SJSA1 (cell line): Measurements from ENCODE around the gene ARMC7. TPM values are rescaled to one million over a fixed set of nuclear protein-coding genes. Genes with fewer than 3 reads are reported as not detected.
"Not testable (repeated sequence)": the region's sequence is repeated elsewhere in the genome, so short reads cannot be mapped to it uniquely, and the experiment has no call there.

ENCODE experiments used
- DNase-seq, 2 experiments: peaks; one replicate each; pipeline ENCODE4 v3.0.0-alpha.2; 2015 to 2020; ENCODE audit warnings: low spot score in 2 of 2, low read depth in 1 of 2
- H3K27ac ChIP-seq: fragments of 250-450 bp; sonication (Bioruptor Pico); 2 replicates; pipeline ENCODE4 v1.5.1; 2020; ENCODE audit warnings: mild to moderate bottlenecking, moderate library complexity
- H3K27me3 ChIP-seq: fragments of 250-450 bp; sonication (Bioruptor Pico); replicated peaks from 2 replicates; pipeline ENCODE4 v1.5.1; 2020; ENCODE audit warnings: mild to moderate bottlenecking, moderate library complexity
- H3K36me3 ChIP-seq: fragments of 250-450 bp; sonication (Bioruptor Pico); 2 replicates; pipeline ENCODE4 v1.5.1; 2020; ENCODE audit warnings: mild to moderate bottlenecking
- H3K4me1 ChIP-seq: fragments of 250-450 bp; sonication (Bioruptor Pico); replicated peaks from 2 replicates; pipeline ENCODE4 v1.6.1; 2021; ENCODE audit warnings: mild to moderate bottlenecking
- H3K4me3 ChIP-seq: fragments of 250-450 bp; sonication (Bioruptor Pico); 2 replicates; pipeline ENCODE4 v1.5.1; 2020; ENCODE audit warnings: mild to moderate bottlenecking
- H3K9me3 ChIP-seq: fragments of 250-450 bp; sonication (Bioruptor Pico); replicated peaks from 2 replicates; pipeline ENCODE4 v1.5.1; 2020; ENCODE audit warnings: mild to moderate bottlenecking
- total RNA-seq: library from RNA; depleted of rRNA; stranded (reverse); fragments of >200 nt; shearing (Covaris generic); gene quantifications from 2 replicates; pipeline ENCODE4 v1.2.3, GENCODE V29; 2014

ARMC7 gene
- total RNA-seq, 1 experiment from 2014 or later: 6.6 TPM

- not testable (repeated sequence) for H3K4me1 ChIP-seq, H3K9me3 ChIP-seq, H3K27me3 ChIP-seq, DNase-seq, H3K27ac ChIP-seq, H3K36me3 ChIP-seq, H3K4me3 ChIP-seq
These were observed 38.1 kb upstream of the ARMC7 start for GRCh38 chr17:75071478-75072271.

GRCh38 chr17:75072909-75073308 is 36.9 kb upstream of the ARMC7 start:
- not testable (repeated sequence) for DNase-seq, H3K4me3 ChIP-seq, H3K36me3 ChIP-seq, H3K9me3 ChIP-seq, H3K27me3 ChIP-seq, H3K4me1 ChIP-seq, H3K27ac ChIP-seq

- H3K9me3 ChIP-seq: no peaks in the 10 kb centered on the region
- no peak overlapping the region for H3K4me3 ChIP-seq
- no peak for DNase-seq
- H3K27me3 ChIP-seq: no peaks in the 10 kb centered on the region
- H3K4me1 ChIP-seq: peaks cover 10% of the 10 kb centered on the region
- H3K27ac ChIP-seq: no peak overlapping the region
- H3K36me3 ChIP-seq: no peaks in the 10 kb centered on the region
These were observed 36.1 kb upstream of the ARMC7 start for GRCh38 chr17:75073618-75074047.

- Histone ChIP-seq H3K4me1 (peaks cover 18% of the 10 kb centered on the region), H3K27me3 (no peaks in the 10 kb centered on the region), H3K4me3 (no peak overlapping the region), H3K27ac (no peak overlapping the region), H3K36me3 (no peaks in the 10 kb centered on the region), H3K9me3 (no peaks in the 10 kb centered on the region)
- no peak for DNase-seq
These were observed 35.2 kb upstream of the ARMC7 start for GRCh38 chr17:75074532-75074931.

- Histone ChIP-seq H3K27me3 (no peaks in the 10 kb centered on the region), H3K27ac (no peak overlapping the region), H3K4me1 (peaks cover 26% of the 10 kb centered on the region), H3K4me3 (no peak overlapping the region), H3K9me3 (no peaks in the 10 kb centered on the region), H3K36me3 (no peaks in the 10 kb centered on the region)
- no peak for DNase-seq
These were observed 34.0 kb upstream of the ARMC7 start for GRCh38 chr17:75075597-75076336.

- no peak for DNase-seq
- Histone ChIP-seq H3K9me3 (no peaks in the 10 kb centered on the region), H3K4me3 (no peak overlapping the region), H3K27me3 (no peaks in the 10 kb centered on the region), H3K36me3 (no peaks in the 10 kb centered on the region), H3K4me1 (peaks cover 26% of the 10 kb centered on the region), H3K27ac (no peak overlapping the region)
These were observed 32.7 kb upstream of the ARMC7 start for GRCh38 chr17:75077072-75077495.

GRCh38 chr17:75077496-75078283 is 32.1 kb upstream of the ARMC7 start:
- no peak overlapping the region for H3K4me3 ChIP-seq
- no peak for DNase-seq
- no peak overlapping the region for H3K27ac ChIP-seq

GRCh38 chr17:75078284-75079022 is 31.3 kb upstream of the ARMC7 start:
- peak in 1 of 2 experiments; percentile 79 for DNase-seq
- Histone ChIP-seq H3K36me3 (no peaks in the 10 kb centered on the region), H3K4me1 (peaks cover 26% of the 10 kb centered on the region), H3K9me3 (no peaks in the 10 kb centered on the region), H3K27ac (no peak overlapping the region), H3K27me3 (no peaks in the 10 kb centered on the region), H3K4me3 (no peak overlapping the region)

More at GRCh38 chr17:75077496-75078283, 32.1 kb upstream of the ARMC7 start:
- Histone ChIP-seq H3K4me1 (peaks cover 26% of the 10 kb centered on the region), H3K9me3 (no peaks in the 10 kb centered on the region), H3K36me3 (no peaks in the 10 kb centered on the region), H3K27me3 (no peaks in the 10 kb centered on the region)

- Histone ChIP-seq H3K27ac (no peak overlapping the region), H3K27me3 (no peaks in the 10 kb centered on the region), H3K9me3 (no peaks in the 10 kb centered on the region), H3K36me3 (no peaks in the 10 kb centered on the region), H3K4me1 (peaks cover 26% of the 10 kb centered on the region), H3K4me3 (no peak overlapping the region)
- peak in 1 of 2 experiments; percentile 66 for DNase-seq
These were observed 30.8 kb upstream of the ARMC7 start for GRCh38 chr17:75079023-75079373.

- no peak overlapping the region for H3K27ac ChIP-seq
- no peak overlapping the region for H3K4me3 ChIP-seq
- H3K27me3 ChIP-seq: no peaks in the 10 kb centered on the region
- peaks cover 30% of the 10 kb centered on the region for H3K4me1 ChIP-seq
- DNase-seq: no peak
- H3K36me3 ChIP-seq: no peaks in the 10 kb centered on the region
- no peaks in the 10 kb centered on the region for H3K9me3 ChIP-seq
These were observed 27.9 kb upstream of the ARMC7 start for GRCh38 chr17:75081611-75082540.

GRCh38 chr17:75082683-75083082 is 27.1 kb upstream of the ARMC7 start:
- Histone ChIP-seq H3K36me3 (no peaks in the 10 kb centered on the region), H3K27ac (no peak overlapping the region), H3K9me3 (no peaks in the 10 kb centered on the region), H3K4me1 (peaks cover 38% of the 10 kb centered on the region), H3K4me3 (no peak overlapping the region), H3K27me3 (no peaks in the 10 kb centered on the region)
- DNase-seq: no peak

GRCh38 chr17:75084039-75084660 is 25.6 kb upstream of the ARMC7 start:
- H3K36me3 ChIP-seq: no peaks in the 10 kb centered on the region
- H3K4me3 ChIP-seq: no peak overlapping the region
- no peaks in the 10 kb centered on the region for H3K9me3 ChIP-seq
- H3K4me1 ChIP-seq: peaks cover 38% of the 10 kb centered on the region
- no peak overlapping the region for H3K27ac ChIP-seq
- no peaks in the 10 kb centered on the region for H3K27me3 ChIP-seq
- no peak for DNase-seq
